Adipocyte (in vitro differentiated cells): ENCODE measurements around the gene SPINT1.
A peak's percentile ranks its signal among the peaks of the same experiment; 100 is the strongest.

Source experiments
- DNase-seq: peaks from one replicate; pipeline ENCODE4 v3.0.0-alpha.2; 2015; ENCODE audit warnings: low read depth
- H3K27me3 ChIP-seq: replicated peaks from 2 replicates; pipeline ENCODE4 v1.7.0; 2013; ENCODE audit warnings: mild to moderate bottlenecking, low read length, moderate library complexity; ENCODE audit not compliant: control insufficient read depth, insufficient read depth
- H3K36me3 ChIP-seq: 2 replicates; pipeline ENCODE4 v1.7.0; 2013; ENCODE audit warnings: low read length, mild to moderate bottlenecking, moderate library complexity; ENCODE audit not compliant: control insufficient read depth, insufficient read depth, severe bottlenecking
- H3K4me1 ChIP-seq: 2 replicates; pipeline ENCODE4 v1.7.0; 2013; ENCODE audit warnings: mild to moderate bottlenecking, low read length, moderate library complexity; ENCODE audit not compliant: control insufficient read depth, insufficient read depth
- H3K4me3 ChIP-seq: 2 replicates; pipeline ENCODE4 v1.7.0; 2013; ENCODE audit warnings: mild to moderate bottlenecking, low read length, moderate library complexity
- H3K9ac ChIP-seq: 2 replicates; pipeline ENCODE4 v1.7.0; 2013; ENCODE audit warnings: mild to moderate bottlenecking, low read length, moderate library complexity
- H3K9me3 ChIP-seq: 2 replicates; pipeline ENCODE4 v1.7.0; 2013; ENCODE audit warnings: mild to moderate bottlenecking, low read length, moderate library complexity; ENCODE audit not compliant: control insufficient read depth

Gene SPINT1

DNA sequence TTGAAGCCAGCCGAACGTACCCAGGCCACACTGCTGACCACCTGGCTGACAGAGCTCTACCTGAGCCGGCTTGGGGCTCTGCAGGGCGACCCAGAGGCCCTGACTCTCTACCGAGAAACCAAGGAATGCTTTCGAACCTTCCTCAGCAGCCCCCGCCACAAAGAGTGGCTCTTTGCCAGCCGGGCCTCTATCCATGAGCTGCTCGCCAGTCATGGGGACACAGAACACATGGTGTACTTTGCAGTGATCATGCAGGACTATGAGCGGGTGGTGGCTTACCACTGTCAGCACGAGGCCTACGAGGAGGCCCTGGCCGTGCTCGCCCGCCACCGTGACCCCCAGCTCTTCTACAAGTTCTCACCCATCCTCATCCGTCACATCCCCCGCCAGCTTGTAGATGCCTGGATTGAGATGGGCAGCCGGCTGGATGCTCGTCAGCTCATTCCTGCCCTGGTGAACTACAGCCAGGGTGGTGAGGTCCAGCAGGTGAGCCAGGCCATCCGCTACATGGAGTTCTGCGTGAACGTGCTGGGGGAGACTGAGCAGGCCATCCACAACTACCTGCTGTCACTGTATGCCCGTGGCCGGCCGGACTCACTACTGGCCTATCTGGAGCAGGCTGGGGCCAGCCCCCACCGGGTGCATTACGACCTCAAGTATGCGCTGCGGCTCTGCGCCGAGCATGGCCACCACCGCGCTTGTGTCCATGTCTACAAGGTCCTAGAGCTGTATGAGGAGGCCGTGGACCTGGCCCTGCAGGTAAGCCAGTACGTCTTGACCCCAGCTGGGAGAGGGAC, 56.6 kb downstream of the SPINT1 start:
- DNase-seq = no peak
- H3K4me3 ChIP-seq = no peak overlapping the region
- H3K4me1 ChIP-seq = peaks cover 10% of the 10 kb centered on the region
- no peaks in the 10 kb centered on the region for H3K9me3 ChIP-seq
- peaks cover 63% of the 10 kb centered on the region for H3K36me3 ChIP-seq
- H3K27me3 ChIP-seq = no peaks in the 10 kb centered on the region
- H3K9ac ChIP-seq = no peak overlapping the region

DNA sequence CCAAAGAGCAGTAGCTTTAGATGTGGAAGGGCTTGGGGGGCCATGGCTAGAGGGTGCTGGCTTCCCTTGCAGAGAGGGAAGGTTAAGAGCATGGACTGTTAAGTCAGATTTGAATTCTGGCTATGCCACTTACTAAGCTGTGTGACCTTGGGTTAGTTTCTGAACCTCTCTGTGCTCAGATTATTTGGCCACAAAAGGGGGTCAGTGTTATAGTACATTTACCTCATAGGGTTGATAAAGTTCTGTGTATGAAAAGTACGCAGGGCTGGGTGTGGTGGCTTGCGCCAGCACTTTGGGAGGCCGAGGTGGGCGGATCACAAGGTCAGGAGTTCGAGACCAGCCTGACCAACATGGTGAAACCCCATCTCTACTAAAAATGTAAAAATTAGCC, 57.2 kb downstream of the SPINT1 start:
- H3K36me3 ChIP-seq = peaks cover 63% of the 10 kb centered on the region
- H3K4me3 ChIP-seq = no peak overlapping the region
- peaks cover 10% of the 10 kb centered on the region for H3K4me1 ChIP-seq
- H3K27me3 ChIP-seq = no peaks in the 10 kb centered on the region
- no peaks in the 10 kb centered on the region for H3K9me3 ChIP-seq
- no peak for DNase-seq
- no peak overlapping the region for H3K9ac ChIP-seq

DNA sequence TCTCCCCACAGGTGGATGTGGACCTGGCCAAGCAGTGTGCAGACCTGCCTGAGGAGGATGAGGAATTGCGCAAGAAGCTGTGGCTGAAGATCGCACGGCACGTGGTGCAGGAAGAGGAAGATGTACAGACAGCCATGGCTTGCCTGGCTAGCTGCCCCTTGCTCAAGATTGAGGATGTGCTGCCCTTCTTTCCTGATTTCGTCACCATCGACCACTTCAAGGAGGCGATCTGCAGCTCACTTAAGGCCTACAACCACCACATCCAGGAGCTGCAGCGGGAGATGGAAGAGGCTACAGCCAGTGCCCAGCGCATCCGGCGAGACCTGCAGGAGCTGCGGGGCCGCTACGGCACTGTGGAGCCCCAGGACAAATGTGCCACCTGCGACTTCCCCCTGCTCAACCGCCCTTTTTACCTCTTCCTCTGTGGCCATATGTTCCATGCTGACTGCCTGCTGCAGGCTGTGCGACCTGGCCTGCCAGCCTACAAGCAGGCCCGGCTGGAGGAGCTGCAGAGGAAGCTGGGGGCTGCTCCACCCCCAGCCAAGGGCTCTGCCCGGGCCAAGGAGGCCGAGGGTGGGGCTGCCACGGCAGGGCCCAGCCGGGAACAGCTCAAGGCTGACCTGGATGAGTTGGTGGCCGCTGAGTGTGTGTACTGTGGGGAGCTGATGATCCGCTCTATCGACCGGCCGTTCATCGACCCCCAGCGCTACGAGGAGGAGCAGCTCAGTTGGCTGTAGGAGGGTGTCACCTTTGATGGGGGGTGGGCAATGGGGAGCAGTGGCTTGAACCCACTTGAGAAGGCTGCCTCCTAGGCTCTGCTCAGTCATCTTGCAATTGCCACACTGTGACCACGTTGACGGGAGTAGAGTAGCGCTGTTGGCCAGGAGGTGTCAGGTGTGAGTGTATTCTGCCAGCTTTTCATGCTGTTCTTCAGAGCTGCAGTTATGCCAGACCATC, 59.0 kb downstream of the SPINT1 start:
- Histone ChIP-seq H3K4me1 (peaks cover 16% of the 10 kb centered on the region), H3K36me3 (peaks cover 56% of the 10 kb centered on the region), H3K9me3 (no peaks in the 10 kb centered on the region), H3K27me3 (no peaks in the 10 kb centered on the region), H3K9ac (no peak overlapping the region), H3K4me3 (no peak overlapping the region)
- no peak for DNase-seq

DNA sequence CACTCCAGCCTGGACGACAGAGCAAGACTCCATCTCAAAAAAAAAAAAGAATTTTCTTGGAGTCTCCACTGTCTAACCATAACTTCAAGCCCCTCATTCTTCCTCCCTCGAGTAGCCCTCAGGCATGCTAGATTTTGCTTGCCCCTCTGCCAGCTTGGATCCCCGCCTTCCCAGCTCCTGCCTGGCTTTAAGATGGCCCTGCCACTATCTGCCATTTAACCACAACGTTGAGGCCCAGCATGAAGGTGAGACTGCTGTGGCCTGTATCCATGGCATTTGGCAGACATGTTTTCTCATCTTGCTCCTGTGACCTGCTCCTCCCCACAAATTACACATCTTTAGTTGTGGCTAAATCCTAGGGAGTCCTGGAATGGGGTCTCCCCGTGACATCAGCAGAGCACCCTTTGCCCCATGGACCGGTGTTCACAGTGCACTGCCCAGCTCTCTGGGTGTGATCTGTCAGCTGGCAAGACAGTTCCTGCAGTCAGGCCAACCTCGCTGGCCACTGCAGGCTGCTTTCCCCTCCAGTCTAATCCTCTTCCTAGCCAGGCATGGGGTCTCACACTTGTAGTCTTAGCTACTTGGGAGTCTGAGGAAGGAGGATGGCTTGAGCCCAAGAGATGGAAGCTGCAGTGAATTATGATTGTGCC, 60.8 kb downstream of the SPINT1 start:
- Histone ChIP-seq H3K4me1 (peaks cover 21% of the 10 kb centered on the region), H3K36me3 (peaks cover 40% of the 10 kb centered on the region), H3K27me3 (no peaks in the 10 kb centered on the region), H3K9me3 (no peaks in the 10 kb centered on the region), H3K4me3 (no peak overlapping the region), H3K9ac (no peak overlapping the region)
- DNase-seq = no peak

DNA sequence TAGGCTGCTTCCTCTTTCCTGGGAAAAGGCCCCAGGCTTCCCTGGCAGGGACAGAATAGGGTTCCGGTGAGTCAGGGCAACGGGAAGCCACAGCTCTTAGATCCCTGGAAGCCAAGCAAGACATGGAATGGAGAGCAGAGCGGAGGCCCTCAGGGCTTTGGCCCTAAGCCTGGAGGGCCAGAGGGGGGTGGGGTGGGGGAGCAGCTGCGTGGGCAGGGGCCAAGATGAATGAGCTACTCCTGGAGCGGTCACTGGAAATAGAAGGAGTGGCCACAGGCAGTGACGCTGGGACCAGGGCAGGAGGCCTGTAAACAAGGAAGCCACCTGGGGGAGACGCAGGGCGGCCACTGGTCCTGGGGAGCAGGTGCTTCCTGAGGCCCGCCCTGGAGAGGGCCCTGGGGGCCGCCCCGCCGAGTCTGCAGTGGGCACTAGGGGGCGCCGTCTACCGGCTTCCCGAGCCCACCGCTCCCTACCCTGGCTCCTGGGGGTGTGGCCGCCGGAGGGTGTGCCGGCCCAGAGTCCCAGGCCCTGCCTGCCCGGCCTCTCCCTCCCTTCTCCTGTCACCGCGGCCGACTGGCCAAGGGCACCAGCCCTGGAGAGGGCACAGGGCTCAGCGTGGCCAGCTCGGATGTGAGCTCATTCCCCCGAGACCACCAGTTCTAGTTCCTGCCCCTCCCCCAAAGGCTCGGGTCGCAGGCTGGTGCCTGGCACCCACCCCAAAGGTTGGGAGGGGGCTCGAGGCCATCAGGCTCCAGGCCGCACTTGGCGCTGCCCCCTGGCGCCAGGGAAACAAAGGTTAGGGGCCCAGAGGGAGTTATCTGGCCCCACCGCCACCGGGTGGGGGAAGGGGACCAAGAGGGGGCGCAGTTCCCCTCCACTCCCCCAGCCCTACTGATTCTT, 62.5 kb downstream of the SPINT1 start:
- Histone ChIP-seq H3K4me1 (peaks cover 32% of the 10 kb centered on the region), H3K36me3 (peaks cover 24% of the 10 kb centered on the region), H3K9me3 (no peaks in the 10 kb centered on the region), H3K27me3 (no peaks in the 10 kb centered on the region), H3K4me3 (peak overlapping the region; percentile 71), H3K9ac (peak overlapping the region; percentile 75)
- peak; percentile 91 for DNase-seq

DNA sequence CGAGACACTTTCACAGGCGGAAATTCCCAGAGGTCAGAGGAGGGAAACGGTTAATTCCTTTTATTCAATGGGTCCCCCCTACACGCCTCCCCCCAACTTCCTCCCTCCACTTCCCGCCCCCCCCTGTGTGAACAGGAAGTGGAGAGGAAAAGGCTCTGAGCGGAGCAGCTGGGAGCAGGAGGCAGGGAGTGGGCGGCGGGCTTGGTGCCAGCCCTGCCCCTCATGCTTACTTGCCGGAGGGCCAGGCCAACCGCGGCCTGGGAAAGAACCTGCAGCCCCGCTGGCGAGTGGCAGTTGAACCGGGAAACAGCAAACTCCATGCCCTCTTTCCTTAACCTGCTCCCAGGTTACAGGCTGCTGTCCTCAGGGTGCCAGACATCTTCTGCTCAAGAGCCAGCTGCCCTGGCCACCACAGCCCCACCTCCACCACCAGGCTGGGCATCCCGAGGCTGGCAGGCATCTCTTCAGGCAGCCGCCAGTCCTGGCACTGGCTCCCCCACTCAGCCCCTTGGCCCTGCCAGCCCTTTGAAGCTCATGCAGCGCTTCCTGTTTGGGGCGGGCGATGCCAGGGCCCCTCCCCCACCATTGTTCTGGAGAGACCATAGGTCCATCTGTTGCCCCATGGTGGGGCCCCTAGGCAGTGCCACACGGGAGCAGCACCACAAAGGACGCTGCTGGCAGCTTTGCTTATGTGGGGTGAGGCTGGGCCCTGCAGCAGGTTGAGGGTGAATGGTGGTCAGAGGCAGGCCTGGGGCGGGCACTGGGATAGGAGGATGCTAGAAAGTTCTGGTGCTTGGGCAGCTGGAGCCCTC, 63.3 kb downstream of the SPINT1 start:
- DNase-seq = peak; percentile 33
- Histone ChIP-seq H3K4me1 (peaks cover 32% of the 10 kb centered on the region), H3K36me3 (peaks cover 20% of the 10 kb centered on the region), H3K9ac (peak overlapping the region; percentile 75), H3K4me3 (peak overlapping the region; percentile 71), H3K27me3 (no peaks in the 10 kb centered on the region), H3K9me3 (no peaks in the 10 kb centered on the region)
